ENCODE results near the gene TERC.
"Not testable (repeated sequence)": the region's sequence is repeated elsewhere in the genome, so short reads cannot be mapped to it uniquely, and the experiment has no call there.

The TERC gene

DNA sequence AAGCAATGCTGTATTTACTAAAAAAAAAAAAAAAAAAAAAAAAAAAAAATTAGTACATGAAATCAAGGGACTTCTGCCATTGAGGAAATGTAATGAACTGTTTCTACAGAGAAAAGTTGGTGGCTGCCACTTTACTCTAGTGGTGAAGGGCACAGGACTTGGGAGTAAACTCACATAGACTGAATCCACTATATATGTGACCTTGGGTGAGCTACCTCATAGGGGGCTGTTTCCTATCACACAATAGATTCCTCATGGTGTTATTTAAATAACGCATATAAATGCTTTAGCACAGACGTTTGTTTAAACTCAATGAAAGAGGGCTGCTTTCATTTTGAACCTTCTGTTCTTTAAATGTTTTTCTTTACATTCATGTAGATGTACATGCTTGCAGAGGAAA, 25.8 kb downstream of the TERC start:
- Histone ChIP-seq H3K4me3 (IDR thresholded peaks at IDR 0.05; ENCODE audit: insufficient read depth, low read depth, low read length) (no peak overlapping the region), H3K36me3 (ENCODE audit: insufficient read depth) (no peaks in the 10 kb centered on the region), H3K4me1 (ENCODE audit: low read depth, poor library complexity, severe bottlenecking) (peaks cover 8% of the 10 kb centered on the region), H3K27me3 (ENCODE audit: insufficient read depth, low read depth) (no peaks in the 10 kb centered on the region), H3K9ac (no peak overlapping the region), H3K4me2 (no peak overlapping the region), H4K20me1 (ENCODE audit: insufficient read depth) (no peaks in the 10 kb centered on the region), H3K79me2 (ENCODE audit: insufficient read depth, low read depth) (no peaks in the 10 kb centered on the region), H2AFZ (ENCODE audit: low read depth) (no peak overlapping the region), H3K27ac (no peak overlapping the region)
- no peak for TF ChIP-seq CTCF (conservative IDR thresholded peaks at IDR 0.05; ENCODE audit: low read depth, low read length)

GRCh38 chr3:169731857-169732256, 33.0 kb downstream of the TERC start:
- H3K36me3 ChIP-seq (ENCODE audit: insufficient read depth); H3K4me1 ChIP-seq (ENCODE audit: low read depth, poor library complexity, severe bottlenecking); H4K20me1 ChIP-seq (ENCODE audit: insufficient read depth); H3K4me2 ChIP-seq; H2AFZ ChIP-seq (ENCODE audit: low read depth); H3K79me2 ChIP-seq (ENCODE audit: insufficient read depth, low read depth); H3K27me3 ChIP-seq (ENCODE audit: insufficient read depth, low read depth); H3K4me3 ChIP-seq (IDR thresholded peaks at IDR 0.05; ENCODE audit: insufficient read depth, low read depth, low read length); H3K27ac ChIP-seq; H3K9ac ChIP-seq: not testable (repeated sequence)

DNA sequence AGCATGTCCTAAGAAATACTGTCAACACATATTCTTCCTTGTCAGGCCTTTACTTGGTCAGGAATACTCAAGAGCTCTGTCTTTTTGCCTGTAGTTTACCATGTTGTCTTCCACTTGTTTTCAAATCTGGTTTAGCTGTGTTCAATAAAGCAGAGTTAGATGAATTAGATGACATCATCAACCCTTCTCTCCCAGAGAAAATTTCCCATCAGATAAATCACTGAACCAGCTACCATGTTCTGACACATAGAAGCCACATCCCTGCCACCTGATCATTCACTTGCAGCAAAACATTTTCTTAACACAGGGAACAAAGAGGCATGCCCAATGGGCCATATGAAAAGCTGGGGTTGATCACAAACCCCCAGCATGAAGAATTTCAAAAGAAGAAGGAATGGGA, 42.1 kb downstream of the TERC start:
- H3K36me3 ChIP-seq (ENCODE audit: insufficient read depth) = no peaks in the 10 kb centered on the region
- no peak overlapping the region for H3K27ac ChIP-seq
- H3K4me2 ChIP-seq = no peak overlapping the region
- H3K4me1 ChIP-seq (ENCODE audit: low read depth, poor library complexity, severe bottlenecking) = no peaks in the 10 kb centered on the region
- no peaks in the 10 kb centered on the region for H3K79me2 ChIP-seq (ENCODE audit: insufficient read depth, low read depth)
- no peak overlapping the region for H3K4me3 ChIP-seq (IDR thresholded peaks at IDR 0.05; ENCODE audit: insufficient read depth, low read depth, low read length)
- H2AFZ ChIP-seq (ENCODE audit: low read depth) = no peak overlapping the region
- no peaks in the 10 kb centered on the region for H4K20me1 ChIP-seq (ENCODE audit: insufficient read depth)
- TF ChIP-seq CTCF (conservative IDR thresholded peaks at IDR 0.05; ENCODE audit: low read depth, low read length) = no peak
- no peaks in the 10 kb centered on the region for H3K27me3 ChIP-seq (ENCODE audit: insufficient read depth, low read depth)
- no peak overlapping the region for H3K9ac ChIP-seq

DNA sequence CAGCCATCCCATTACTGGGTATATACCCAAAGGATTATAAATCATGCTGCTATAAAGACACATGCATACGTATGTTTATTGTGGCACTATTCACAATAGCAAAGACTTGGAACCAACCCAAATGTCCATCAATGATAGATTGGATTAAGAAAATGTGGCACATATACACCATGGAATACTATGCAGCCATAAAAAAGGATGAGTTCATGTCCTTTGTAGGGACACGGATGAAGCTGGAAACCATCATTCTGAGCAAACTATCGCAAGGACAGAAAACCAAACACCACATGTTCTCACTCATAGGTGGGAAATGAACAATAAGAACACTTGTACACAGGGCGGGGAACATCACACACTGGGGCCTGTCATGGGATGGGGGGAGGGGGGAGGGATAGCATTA, 46.4 kb downstream of the TERC start:
- not testable (repeated sequence) for H3K36me3 ChIP-seq (ENCODE audit: insufficient read depth); H3K27ac ChIP-seq; H3K27me3 ChIP-seq (ENCODE audit: insufficient read depth, low read depth); H3K4me1 ChIP-seq (ENCODE audit: low read depth, poor library complexity, severe bottlenecking); H3K9ac ChIP-seq; H3K4me3 ChIP-seq (IDR thresholded peaks at IDR 0.05; ENCODE audit: insufficient read depth, low read depth, low read length); H3K4me2 ChIP-seq; H3K79me2 ChIP-seq (ENCODE audit: insufficient read depth, low read depth); H4K20me1 ChIP-seq (ENCODE audit: insufficient read depth); H2AFZ ChIP-seq (ENCODE audit: low read depth)

Measured in KMS-11 (cell line).